Activated B cell treated with CpG ODN at 0.5 μM for 24 hours (primary cell): ENCODE results near the gene RPS15. TPM values are rescaled to one million over a fixed set of nuclear protein-coding genes. Genes with fewer than 3 reads are reported as not detected.

ENCODE experiments used
- ATAC-seq: fragments of 200-7000 bp; cut with Tn5 transposase; one replicate; pipeline ENCODE4 v1.10.0; 2021; ENCODE audit warnings: low read depth, mild to moderate bottlenecking, moderate library complexity
- CTCF ChIA-PET: fragments of 350-600 bp; sonication (Branson Sonifier 250); formaldehyde crosslinking; loops from one replicate; lab custom pipeline; 2021; ENCODE audit warnings: antibody characterized with exemption; lab: Charles Lee
- POLR2A ChIA-PET: fragments of 350-600 bp; sonication (Branson Sonifier 250); formaldehyde crosslinking; loops from one replicate; lab custom pipeline; 2021; ENCODE audit warnings: antibody characterized with exemption; lab: Charles Lee
- DNase-seq: peaks from one replicate; pipeline ENCODE4 v3.0.0; 2022
- H3K27ac Mint-ChIP-seq: one replicate; pipeline ENCODE4 v1.8.0; 2020; ENCODE audit warnings: mixed read lengths
- H3K27me3 Mint-ChIP-seq: one replicate; pipeline ENCODE4 v1.8.0; 2021; ENCODE audit warnings: mixed read lengths
- H3K36me3 Mint-ChIP-seq: one replicate; pipeline ENCODE4 v1.8.0; 2021; ENCODE audit warnings: low read depth, mixed read lengths
- H3K4me1 Mint-ChIP-seq: one replicate; pipeline ENCODE4 v1.8.0; 2021; ENCODE audit warnings: mixed read lengths
- H3K4me3 Mint-ChIP-seq: one replicate; pipeline ENCODE4 v1.8.0; 2020; ENCODE audit warnings: mild to moderate bottlenecking, mixed read lengths
- H3K9me3 Mint-ChIP-seq: one replicate; pipeline ENCODE4 v1.8.0; 2020; ENCODE audit warnings: mixed read lengths
- CTCF ChIP-seq: fragments of 200-600 bp; IDR thresholded peaks from one replicate; pipeline ENCODE4 v1.8.0; 2022; ENCODE audit warnings: antibody characterized with exemption, mild to moderate bottlenecking
- intact Hi-C: fragments of 100-400 bp; cut with micrococcal nuclease; formaldehyde crosslinking; loops from one replicate; pipeline ENCODE4 v1.15.1; 2024
- total RNA-seq: library from RNA; stranded (reverse); gene quantifications from 2 replicates; pipeline ENCODE4 v1.2.3, GENCODE V29; 2022

The RPS15 gene
- total RNA-seq, 1 donor from 2014 or later, result 1,788 TPM

- Mint-ChIP-seq H3K36me3 (peaks cover 34% of the 10 kb centered on the region), H3K27me3 (no peaks in the 10 kb centered on the region), H3K4me3 (peak overlapping the region; percentile 88), H3K4me1 (peaks cover 48% of the 10 kb centered on the region), H3K27ac (peak overlapping the region; percentile 89), H3K9me3 (no peaks in the 10 kb centered on the region)
- TF ChIP-seq CTCF, result no peak
- ChIA-PET POLR2A (interaction anchor here (0.7 to 1.4 kb wide), 8 partner anchors 9 to 165 kb away, joined by 3 to 17 read pairs (median 3); partner anchors contain the start of genes CIRBP and FAM174C), CTCF (no interaction called here)
- DNase-seq (no peak), ATAC-seq (no peak)
- intact Hi-C loops, result loop anchor here (5.0 to 10.0 kb wide), 3 partner anchors 57 to 725 kb away; partner anchors contain the start of gene MBD3
Measured at GRCh38 chr19:1409204-1410005, 28.8 kb upstream of the RPS15 start.

DNA sequence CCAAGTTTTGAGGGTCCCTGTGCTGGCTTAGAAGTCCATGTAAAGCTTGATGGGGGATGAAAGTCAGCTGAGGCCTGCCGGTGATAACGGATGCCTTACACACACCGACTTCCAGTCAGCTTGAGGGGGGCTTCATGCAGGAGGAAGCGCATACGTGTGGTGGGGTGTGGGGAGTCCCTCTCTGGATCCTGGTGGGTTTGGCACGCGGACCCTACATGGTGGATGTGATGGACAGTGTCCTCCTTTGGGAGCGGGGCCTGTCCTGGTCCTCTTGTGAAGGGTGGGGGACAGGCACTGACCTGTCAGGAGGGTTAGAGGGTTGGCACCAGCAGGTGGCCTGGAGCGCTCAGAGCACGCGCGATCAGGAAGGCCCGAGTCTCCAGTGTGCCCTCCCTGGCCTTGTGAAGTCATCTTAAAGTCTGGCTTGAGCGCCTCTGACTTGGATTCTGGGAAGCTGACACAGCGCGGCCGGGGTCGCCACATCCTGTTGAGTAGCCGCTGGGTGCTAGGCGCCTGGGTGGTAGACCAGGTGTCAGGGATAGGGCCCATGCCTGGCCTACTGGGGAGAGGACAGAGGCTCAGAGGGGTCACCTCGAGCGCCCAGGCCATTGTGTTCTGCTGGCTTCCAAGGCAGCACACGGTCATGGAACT lies 27.9 kb upstream of the RPS15 start:
- ChIA-PET CTCF (no interaction called here), POLR2A (interaction anchor here (0.9 kb wide), 1 partner anchor 8 kb away, joined by 3 read pairs; no protein-coding TSS in a partner anchor)
- Mint-ChIP-seq H3K36me3 (peaks cover 39% of the 10 kb centered on the region), H3K27me3 (no peaks in the 10 kb centered on the region), H3K27ac (peak overlapping the region; percentile 53), H3K4me3 (peak overlapping the region; percentile 48), H3K9me3 (no peaks in the 10 kb centered on the region), H3K4me1 (peaks cover 54% of the 10 kb centered on the region)
- ATAC-seq (no peak), DNase-seq (no peak)
- no peak for TF ChIP-seq CTCF
- intact Hi-C loops, result no loop called here

DNA sequence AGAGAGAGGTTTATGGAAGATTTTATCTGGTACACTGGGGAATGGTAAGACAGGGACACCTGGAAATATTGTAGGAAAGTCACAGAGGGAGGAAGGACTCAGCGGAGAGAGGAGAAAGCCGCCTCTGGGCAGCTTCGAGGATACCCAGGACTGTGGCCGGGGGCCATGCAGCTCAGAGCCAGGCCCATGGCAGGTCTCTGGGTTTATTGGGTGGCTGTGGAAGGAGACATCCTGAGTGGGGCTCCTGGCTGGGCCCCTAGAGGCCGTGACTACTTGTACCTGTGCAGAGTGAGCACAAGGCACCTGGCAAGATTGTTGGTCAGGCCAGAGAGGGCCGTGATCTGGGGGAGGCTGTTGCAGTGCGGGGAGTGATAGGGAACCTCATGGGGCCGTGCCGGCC lies 27.4 kb upstream of the RPS15 start:
- H3K4me3 Mint-ChIP-seq, result peak overlapping the region; percentile 21
- H3K9me3 Mint-ChIP-seq, result no peaks in the 10 kb centered on the region
- intact Hi-C loops, result no loop called here
- DNase-seq, result no peak
- peaks cover 57% of the 10 kb centered on the region for H3K4me1 Mint-ChIP-seq
- H3K27me3 Mint-ChIP-seq, result no peaks in the 10 kb centered on the region
- H3K27ac Mint-ChIP-seq, result no peak overlapping the region
- ChIA-PET CTCF (no interaction called here), POLR2A (no interaction called here)
- ATAC-seq, result no peak
- no peak for TF ChIP-seq CTCF
- peaks cover 41% of the 10 kb centered on the region for H3K36me3 Mint-ChIP-seq

- intact Hi-C loops, result no loop called here
- H3K27ac Mint-ChIP-seq, result no peak overlapping the region
- H3K4me1 Mint-ChIP-seq, result peaks cover 57% of the 10 kb centered on the region
- no peaks in the 10 kb centered on the region for H3K9me3 Mint-ChIP-seq
- ATAC-seq (no peak), DNase-seq (no peak)
- TF ChIP-seq CTCF, result no peak
- no peaks in the 10 kb centered on the region for H3K27me3 Mint-ChIP-seq
- H3K4me3 Mint-ChIP-seq, result no peak overlapping the region
- CTCF ChIA-PET, result no interaction called here
- POLR2A ChIA-PET, result no interaction called here
- H3K36me3 Mint-ChIP-seq, result peaks cover 46% of the 10 kb centered on the region
Measured at GRCh38 chr19:1411255-1412191, 26.7 kb upstream of the RPS15 start.
